HG02981 (cell line): ENCODE results near the gene DCTD.

Experiments used
- ATAC-seq: cut with Tn5 transposase; IDR thresholded peaks from one replicate; pipeline ENCODE4 v1.9.1; 2021; ENCODE audit warnings: mild to moderate bottlenecking, moderate library complexity; ENCODE audit not compliant: unreplicated experiment

DCTD gene

DNA sequence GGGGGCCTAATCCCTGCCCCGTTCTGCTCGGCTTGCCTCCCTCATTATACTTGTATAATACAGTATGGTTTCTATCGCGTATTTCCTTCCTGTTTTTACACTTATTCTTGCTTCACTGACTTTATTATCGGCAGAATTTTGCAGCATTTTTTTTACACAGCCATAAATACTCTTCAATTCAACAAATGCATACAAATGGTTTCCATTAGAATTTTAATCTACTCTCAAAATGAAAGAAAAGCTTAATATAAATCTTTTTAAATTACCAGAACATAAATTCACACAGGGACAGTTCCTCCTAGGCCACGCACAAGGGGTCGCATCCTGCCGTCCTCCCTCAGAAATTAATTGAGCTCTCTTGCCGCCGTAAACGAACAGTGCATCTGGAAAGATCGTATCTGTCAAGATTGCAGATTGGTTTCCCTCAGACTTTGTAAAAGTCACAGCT is 42.9 kb downstream of the DCTD start:
- ATAC-seq = no peak

GRCh38 chr4:182873726-182874125 is 43.5 kb downstream of the DCTD start:
- no peak for ATAC-seq

DNA sequence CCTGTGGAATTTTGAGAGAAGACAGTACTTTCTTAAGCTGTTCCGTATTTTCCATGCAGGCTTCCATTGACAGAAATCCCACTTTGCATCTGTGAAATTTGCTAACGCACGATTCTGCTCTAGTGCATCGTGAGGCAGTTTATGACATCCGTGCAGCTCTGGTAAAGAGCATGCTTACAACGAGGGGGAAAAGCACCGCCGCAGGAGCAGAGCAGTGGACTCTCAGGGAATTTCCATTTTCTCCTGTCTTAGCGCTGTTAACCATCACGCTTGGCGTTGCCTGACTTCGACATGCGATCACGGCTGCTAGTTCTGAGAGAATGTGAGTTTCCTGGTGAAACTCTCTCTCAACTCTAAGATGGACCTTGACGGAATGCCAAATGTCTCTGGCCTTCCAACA is 43.9 kb downstream of the DCTD start:
- ATAC-seq = no peak

DNA sequence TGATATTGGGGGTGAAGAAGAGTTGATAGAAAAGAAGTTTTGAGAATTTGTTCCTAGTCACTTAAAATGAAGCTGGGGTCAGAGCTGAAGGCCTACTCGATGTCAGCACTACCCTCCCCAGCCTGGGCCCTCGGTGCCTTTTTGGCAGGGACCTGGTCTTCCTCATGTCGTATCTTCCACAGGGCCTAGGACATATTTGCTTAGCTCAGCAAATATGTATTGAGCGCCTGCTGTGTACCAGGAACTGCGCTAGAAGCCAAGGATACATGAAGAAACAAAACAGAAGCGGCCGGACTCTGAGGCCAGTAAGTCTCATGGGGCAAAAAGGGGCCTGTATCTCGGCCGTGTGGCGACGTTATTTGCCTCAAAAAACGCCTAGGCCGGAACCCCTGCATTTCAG is 44.3 kb downstream of the DCTD start:
- ATAC-seq = no peak

GRCh38 chr4:182871616-182872015 is 45.6 kb downstream of the DCTD start:
- ATAC-seq = no peak

GRCh38 chr4:182869697-182870096 is 47.5 kb downstream of the DCTD start:
- no peak for ATAC-seq

GRCh38 chr4:182866746-182867145 is 50.4 kb downstream of the DCTD start:
- no peak for ATAC-seq

- no peak for ATAC-seq
Observed at GRCh38 chr4:182863501-182863900, 53.7 kb downstream of the DCTD start.

DNA sequence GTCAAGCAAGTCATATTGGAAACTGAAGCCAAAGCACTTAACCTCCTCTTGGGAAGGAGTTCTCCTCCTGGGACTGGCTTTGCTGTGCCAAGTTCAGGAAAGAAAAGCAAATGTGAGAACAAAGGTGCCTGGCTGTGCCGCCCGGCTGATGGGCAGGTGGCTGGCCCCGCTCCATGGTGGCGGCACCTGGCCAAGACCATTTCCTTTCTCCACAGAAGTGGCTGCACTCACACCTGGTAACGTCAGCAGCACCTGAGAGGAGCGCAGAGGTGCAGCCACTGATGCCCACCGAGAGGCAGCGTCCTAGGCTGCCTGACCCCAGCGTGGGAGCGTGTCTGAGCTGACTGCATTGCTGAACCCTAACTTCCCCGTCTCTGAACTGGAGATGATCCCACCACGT is 54.3 kb downstream of the DCTD start:
- no peak for ATAC-seq

- no peak for ATAC-seq
Observed at GRCh38 chr4:182862141-182862875, 54.9 kb downstream of the DCTD start.

DNA sequence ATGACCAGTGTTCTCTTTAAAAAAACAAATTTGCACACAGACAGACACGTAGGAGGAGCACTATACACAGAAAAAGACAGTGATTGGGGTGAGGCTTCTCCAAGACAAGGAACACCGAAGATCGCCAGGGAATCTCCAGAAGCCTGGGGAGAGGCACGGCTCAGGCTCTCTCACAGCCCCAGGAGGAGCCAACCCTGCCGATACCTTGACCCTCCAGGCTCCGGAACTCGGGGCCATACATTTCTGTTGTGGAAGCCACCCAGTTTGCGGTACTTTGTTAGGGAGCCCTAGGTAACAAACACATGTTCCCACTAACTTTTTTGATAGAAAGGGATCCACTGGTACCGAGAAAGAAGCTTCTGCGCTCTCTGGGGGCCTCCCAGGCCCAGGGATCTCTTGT is 55.8 kb downstream of the DCTD start:
- ATAC-seq = no peak

- ATAC-seq = no peak
Observed at GRCh38 chr4:182859730-182860129, 57.5 kb downstream of the DCTD start.

GRCh38 chr4:182858711-182859110 is 58.5 kb downstream of the DCTD start:
- ATAC-seq = no peak

GRCh38 chr4:182856862-182857261 is 60.3 kb downstream of the DCTD start:
- ATAC-seq = no peak

DNA sequence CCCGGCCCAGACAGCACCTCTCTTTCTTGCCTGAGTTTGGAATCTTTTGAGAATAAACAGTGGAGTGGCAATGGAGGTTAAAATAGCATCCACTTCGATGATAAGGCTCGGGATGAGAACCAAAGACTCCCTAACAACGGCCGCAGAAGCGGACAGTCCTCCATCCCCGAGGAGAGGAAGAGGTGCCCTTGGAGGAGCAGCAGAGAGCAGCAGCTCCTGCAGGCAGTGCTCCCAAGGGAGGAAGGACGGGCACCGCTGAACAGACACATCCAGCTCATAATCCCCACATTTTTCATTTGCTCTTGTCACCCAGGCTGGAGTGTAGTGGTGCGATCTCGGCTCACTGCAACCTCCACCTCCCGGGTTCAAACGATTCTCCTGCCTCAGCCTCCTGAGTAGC is 61.3 kb downstream of the DCTD start:
- no peak for ATAC-seq

DNA sequence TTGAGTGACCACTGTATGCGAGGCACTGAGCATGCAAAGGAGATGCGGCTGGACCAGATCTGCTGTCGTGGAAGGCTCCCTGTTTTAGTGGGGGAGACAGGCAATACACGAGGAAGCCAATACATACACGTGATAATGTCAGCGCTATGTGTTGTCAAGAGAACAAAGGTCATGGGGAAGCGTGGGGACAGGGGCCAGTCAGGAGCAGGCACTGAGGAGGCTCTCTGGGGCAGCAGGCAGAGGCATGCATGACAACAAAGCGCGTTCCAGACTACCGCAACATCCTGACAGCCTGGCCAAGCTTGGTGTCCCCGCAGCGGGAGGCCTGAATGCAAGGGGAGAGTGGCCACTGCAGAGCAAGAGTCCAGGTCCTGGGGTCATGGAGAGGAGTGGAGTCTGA is 61.9 kb downstream of the DCTD start:
- ATAC-seq = no peak

DNA sequence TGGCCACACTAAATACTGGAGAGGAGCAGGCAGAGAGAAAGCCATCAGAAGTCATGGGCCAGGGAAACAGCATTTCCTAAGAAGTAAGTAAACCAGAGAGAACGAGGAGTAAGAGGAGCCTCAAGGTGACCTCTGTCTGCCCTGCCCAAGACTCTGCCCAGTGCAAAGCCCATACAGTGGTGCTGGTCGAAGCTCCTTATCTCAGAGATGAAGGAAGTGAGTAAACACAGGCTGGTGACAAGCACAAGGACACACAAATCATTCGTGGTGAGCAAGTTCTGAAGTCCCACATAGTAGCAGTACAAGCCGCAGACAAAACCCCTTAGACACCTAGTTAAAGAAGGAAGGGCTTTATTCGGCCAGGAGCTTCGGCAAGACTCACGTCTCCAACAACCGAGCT is 62.7 kb downstream of the DCTD start:
- ATAC-seq = no peak

- ATAC-seq = no peak
Observed at GRCh38 chr4:182853731-182854330, 63.4 kb downstream of the DCTD start.

- ATAC-seq = no peak
Observed at GRCh38 chr4:182848685-182849084, 68.5 kb downstream of the DCTD start.

DNA sequence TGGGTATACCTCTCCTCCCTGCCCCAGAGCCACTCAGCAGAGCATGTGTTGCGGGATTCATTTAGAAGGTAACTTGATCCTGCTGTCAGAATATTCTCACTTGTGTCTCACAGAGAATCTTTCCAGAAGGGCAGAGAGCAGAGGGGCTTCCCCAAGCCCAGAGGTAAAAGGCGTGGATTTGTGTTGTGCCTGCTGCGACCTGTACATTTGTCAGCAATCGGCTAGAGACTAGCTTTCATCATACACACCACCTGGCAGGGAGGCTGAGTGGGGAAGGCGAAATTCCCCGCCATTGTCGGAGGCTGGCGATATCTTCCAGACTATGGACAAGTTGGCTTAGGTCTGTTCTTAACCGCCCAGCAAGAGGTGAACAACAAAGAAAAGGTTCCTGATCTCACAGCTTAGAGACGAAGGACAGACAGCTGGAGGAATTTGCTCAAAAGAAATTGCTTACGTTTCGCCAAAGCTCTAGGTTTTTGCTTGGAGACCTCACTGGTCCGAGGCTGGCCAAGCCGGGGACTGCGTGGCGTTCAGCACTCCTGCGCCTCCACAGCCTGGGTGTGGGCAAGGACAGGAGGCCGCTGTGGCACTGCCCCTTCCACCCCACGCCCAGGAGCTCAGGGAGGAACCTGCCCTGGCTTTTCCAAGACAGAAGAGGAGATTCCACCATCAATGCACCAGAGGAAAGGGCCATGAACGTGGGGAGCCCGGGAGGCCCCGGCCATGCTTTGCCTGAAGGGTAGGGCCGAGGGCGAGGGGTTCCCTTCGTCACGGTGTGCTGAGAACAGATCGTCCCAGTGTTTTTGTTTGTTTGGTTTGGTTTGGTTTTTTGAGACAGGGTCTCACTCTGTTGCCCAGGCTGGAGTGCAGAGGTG is 69.4 kb downstream of the DCTD start:
- ATAC-seq = no peak

DNA sequence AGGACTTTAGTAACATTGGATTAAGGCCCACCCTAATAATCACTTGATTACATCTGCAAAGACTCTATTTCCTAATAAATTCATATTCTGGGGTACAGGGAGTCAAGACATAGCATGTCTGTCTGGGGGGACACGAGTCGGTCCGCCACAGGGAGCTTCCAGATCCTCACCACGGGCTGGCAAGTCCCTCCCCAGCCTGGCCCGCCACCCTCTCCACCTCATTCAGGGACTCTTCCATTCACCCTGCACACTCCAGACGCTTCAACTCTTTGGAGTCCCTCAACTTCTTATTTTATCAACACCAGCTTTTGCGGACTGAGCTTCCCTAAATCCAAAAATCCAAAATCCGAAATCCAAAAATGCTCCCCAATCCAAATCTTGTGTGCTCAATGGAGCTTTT is 71.2 kb downstream of the DCTD start:
- ATAC-seq = no peak

- no peak for ATAC-seq
Observed at GRCh38 chr4:182845618-182846017, 71.6 kb downstream of the DCTD start.
